Endothelial cell of umbilical vein (primary cell): Measurements from ENCODE around the gene EIF4G2.

Experiments used
- EZH2 ChIP-seq: IDR thresholded peaks from 2 replicates; pipeline ENCODE4 v1.6.1; 2012; ENCODE audit warnings: borderline replicate concordance, low read depth, mild to moderate bottlenecking, moderate library complexity, low read length, inconsistent platforms; ENCODE audit not compliant: severe bottlenecking
- FOS ChIP-seq: IDR thresholded peaks from 2 replicates; pipeline ENCODE4 v1.6.1; 2011; ENCODE audit warnings: mild to moderate bottlenecking, low read length, moderate library complexity, borderline replicate concordance; ENCODE audit not compliant: insufficient read depth
- POLR2A ChIP-seq: IDR thresholded peaks from 2 replicates; pipeline ENCODE4 v1.6.1; 2012; ENCODE audit warnings: low read depth, mild to moderate bottlenecking, control low read depth, low read length
- TF ChIP-seq, protein P1 (sequence below), 2 donors: IDR thresholded peaks; 1 replicate in 1 of 2; 2 replicates in 1 of 2; pipeline ENCODE4 v1.5.1; 2011; ENCODE audit warnings: low read length in 2 of 2, mild to moderate bottlenecking in 2 of 2, moderate library complexity in 2 of 2, control low read depth in 1 of 2, inconsistent platforms in 1 of 2, low read depth in 1 of 2; ENCODE audit not compliant: insufficient read depth in 1 of 2; ENCODE audit errors: extremely low read depth in 1 of 2

GRCh38 chr11:10856689-10857458 is 48.1 kb upstream of the EIF4G2 start:
- TF ChIP-seq, protein P1, sequence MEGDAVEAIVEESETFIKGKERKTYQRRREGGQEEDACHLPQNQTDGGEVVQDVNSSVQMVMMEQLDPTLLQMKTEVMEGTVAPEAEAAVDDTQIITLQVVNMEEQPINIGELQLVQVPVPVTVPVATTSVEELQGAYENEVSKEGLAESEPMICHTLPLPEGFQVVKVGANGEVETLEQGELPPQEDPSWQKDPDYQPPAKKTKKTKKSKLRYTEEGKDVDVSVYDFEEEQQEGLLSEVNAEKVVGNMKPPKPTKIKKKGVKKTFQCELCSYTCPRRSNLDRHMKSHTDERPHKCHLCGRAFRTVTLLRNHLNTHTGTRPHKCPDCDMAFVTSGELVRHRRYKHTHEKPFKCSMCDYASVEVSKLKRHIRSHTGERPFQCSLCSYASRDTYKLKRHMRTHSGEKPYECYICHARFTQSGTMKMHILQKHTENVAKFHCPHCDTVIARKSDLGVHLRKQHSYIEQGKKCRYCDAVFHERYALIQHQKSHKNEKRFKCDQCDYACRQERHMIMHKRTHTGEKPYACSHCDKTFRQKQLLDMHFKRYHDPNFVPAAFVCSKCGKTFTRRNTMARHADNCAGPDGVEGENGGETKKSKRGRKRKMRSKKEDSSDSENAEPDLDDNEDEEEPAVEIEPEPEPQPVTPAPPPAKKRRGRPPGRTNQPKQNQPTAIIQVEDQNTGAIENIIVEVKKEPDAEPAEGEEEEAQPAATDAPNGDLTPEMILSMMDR (IDR thresholded peaks at IDR 0.05; ENCODE audit: extremely low read depth in 1 of 2, insufficient read depth in 1 of 2, low read depth in 1 of 2, low read length in 2 of 2): no peak
- TF ChIP-seq POLR2A (no peak), FOS (no peak), EZH2 (no peak)
